ENCODE data around the gene RPLP2.

GRCh38 chr11:841981-842369 lies 32.2 kb downstream of the RPLP2 start:
- TF ChIP-seq CTCF (IDR thresholded peaks at IDR 0.05): no peak
- no peak for TF ChIP-seq EZH2 (IDR thresholded peaks at IDR 0.05; ENCODE audit: borderline replicate concordance, insufficient read depth, low read depth, low read length, poor library complexity, severe bottlenecking)
